Endometrium (tissue), 2 donors: Measurements from ENCODE around the gene SLC35D2.

Source experiments
- FAIRE-seq: peaks from 2 replicates; lab custom pipeline; 2012; peaks lifted over from hg19 to GRCh38; lab: Jason Lieb, UNC
- donor health status: control.
- donor health status: control.

The SLC35D2 gene

GRCh38 chr9:96383165-96383942 is at the start of gene SLC35D2:
Gene SLC35D2 (minus strand): TSS chr9:96383711. CDS start chr9:96383634, 77 bp downstream.
- FAIRE-seq, result no peak

- no peak for FAIRE-seq
These were observed 46.9 kb upstream of the SLC35D2 start for GRCh38 chr9:96430377-96430776.

DNA sequence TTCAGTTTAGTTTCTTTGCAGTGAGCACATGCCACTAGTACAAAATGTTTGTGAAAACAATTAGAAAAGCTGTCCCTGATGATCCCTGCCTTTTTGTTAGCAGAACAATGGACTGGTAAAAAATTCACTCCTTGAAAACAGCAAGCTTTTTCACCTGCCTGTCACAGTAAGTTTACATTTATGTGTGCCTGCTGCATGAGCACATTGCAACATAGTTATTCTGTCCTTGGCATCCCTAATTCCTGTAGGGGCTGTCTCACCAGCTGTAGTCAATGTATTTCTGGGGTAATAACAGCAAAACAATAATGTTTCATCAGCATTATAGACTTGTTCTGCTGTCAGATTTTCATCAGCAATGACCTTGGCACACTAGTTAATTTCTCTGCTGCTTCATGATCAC is 46.2 kb upstream of the SLC35D2 start:
- no peak for FAIRE-seq

DNA sequence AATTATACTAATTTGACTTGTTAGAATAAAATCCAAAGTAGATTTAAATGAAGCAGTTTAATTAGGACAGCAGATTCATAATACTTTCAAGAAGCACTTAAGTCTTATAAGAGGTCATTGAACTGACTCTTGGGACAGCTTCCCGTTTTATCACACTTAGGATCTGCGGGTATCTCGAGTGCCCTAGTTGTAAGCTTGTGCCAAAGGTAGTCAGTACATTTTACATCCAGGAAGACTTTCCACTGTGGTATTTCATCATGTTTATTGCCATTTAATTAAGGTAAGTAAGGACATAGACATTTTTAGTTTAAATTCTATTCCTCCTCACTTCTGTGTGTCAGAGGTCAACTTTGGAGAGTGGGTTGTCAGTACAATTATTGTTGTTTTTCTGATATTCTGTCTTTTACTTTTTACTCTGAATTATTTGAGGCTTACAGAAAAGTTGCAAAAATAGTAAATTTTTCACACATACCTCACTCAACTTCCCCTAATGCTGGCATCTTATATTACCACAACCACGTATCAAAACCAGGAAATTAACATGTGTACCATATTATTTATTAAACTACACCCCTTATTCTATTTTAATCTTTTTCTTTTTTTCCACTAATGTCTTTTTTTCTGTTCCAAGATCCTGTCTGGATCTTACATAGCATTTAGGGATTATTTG is 42.1 kb upstream of the SLC35D2 start:
- no peak for FAIRE-seq

GRCh38 chr9:96423985-96424336 is 40.5 kb upstream of the SLC35D2 start:
- FAIRE-seq, result no peak

- FAIRE-seq, result no peak
These were observed 39.9 kb upstream of the SLC35D2 start for GRCh38 chr9:96423322-96423984.

- no peak for FAIRE-seq
These were observed 37.1 kb upstream of the SLC35D2 start for GRCh38 chr9:96420468-96421219.

DNA sequence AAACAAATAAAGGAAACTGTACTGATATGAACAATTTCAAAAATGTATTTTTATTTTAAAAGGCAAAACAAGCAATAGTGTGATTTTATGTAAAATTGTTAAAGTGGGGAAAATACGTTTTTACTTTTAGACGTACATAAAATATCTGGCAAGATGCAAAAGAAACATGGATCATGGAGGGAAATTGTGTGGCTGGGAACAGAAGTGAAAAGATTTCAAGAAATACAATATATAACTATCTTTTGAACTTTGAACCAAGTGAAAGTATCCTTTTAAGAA is 36.1 kb upstream of the SLC35D2 start:
- FAIRE-seq, result no peak

DNA sequence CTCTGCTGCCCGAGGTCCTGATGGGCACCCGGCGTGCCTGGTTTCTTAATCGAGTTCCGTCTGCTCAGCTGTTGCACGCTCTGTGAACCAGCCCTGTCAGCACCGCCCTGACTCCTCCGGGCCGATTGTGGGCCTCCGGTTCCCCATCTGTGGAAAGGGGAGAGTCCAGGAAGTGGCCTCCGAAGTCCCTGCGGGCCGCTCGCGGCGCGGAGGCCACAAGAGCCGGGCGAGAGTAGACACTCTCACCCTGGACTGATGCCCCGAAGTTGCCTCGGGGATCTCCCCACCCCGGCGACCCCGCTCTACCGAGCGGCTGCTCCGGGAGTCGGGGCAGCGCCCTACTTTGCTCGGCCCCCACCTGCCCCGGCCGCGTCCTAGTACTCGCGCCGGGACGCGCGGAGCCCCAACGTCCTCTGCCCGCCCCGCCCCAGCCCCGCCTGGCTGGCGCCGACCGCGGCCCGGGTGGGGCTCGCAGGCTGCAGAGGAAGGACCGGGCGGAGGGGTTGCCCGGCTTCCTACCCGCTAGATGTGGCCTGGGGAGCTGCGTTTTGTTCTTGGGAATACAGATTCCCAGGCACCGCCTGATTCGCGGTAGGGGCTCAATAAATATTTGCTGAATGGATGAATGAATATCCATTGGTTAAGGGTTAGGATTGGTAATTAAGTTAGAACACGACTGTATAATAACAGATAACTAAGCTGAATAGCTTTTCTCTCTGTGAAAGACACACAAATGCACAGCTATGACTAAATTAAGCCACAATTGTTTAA is 35.6 kb upstream of the SLC35D2 start:
- no peak for FAIRE-seq

DNA sequence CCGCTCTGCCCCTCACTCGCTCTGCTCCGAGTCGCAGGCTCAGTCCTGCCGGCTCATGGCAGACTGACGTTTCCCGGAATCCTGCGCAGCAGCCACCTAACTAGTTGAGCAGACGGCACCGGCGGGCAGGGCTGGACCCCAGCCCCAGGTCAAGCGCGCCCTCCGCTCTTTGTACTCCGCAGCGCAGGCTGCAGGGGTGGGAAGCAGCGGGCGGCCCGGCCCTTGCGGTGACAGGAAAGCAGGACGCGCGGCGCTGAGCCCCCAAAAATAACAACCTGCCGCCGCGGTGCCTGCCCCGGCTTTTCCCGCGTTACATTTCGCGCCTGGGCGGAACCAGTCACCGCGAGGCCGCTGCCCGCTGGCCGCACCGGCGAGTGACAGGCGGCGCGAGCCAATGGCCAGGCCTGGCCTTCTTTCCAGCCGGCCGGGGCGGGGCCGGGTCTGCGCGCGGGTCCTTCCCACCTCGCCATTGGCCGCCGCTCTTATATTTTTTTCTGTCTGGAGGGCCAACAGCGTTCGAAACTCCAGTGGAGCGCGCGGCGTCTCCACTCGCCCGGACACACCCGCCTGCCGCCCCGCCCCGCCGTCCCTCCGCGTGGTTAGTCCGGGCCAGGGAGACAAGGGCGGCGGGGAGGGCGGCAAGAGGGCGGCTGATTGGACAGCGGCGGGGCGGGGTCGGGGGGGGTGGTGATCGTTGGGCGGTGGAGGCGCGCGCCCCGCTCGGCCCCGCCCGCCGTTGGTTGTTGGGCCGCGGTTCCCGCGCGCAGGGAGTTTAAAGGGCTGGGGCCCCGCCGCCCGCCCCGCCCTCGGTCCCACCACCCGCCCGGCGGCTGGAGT is 34.8 kb upstream of the SLC35D2 start, which contains the start of gene ZNF367:
TSS of gene ZNF367 (minus strand) at position 288 of the 837 bp plus-strand sequence. CDS start 338 bp downstream, outside the sequence.
- no peak for FAIRE-seq

- no peak for FAIRE-seq
These were observed 34.2 kb upstream of the SLC35D2 start for GRCh38 chr9:96417661-96418082.

DNA sequence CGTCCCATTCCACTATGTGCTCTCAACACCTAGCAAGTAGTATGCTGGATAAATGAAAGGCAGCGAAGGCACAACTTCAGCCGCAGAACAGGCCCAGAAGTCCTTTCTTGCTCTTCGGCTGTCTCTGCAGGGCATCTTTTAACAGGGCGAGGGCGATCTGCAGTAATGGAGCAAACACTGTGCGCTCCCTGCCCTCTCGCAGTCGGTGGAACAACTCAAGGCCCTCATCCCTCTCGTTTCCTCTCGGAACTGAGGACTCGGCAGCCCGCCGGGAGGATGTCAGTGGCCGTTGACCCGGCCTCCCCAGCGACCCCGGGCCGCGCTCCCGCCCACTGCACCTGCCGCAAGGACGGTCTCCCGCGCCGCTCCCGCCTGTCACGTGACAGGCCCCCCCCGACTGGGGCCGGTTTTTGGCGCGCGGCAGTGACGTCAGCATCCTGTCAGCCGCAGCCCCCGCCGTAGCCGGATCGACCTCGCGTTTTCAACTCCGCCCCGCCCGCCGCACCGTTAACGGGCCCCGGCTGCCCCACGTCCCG is 33.6 kb upstream of the SLC35D2 start:
- FAIRE-seq, result no peak

GRCh38 chr9:96413302-96414221 is 30.1 kb upstream of the SLC35D2 start:
- no peak for FAIRE-seq

GRCh38 chr9:96412174-96412913 is 28.8 kb upstream of the SLC35D2 start:
- FAIRE-seq, result no peak

- FAIRE-seq, result no peak
These were observed 27.8 kb upstream of the SLC35D2 start for GRCh38 chr9:96411129-96411838.

GRCh38 chr9:96408409-96409280 is 25.1 kb upstream of the SLC35D2 start:
- FAIRE-seq, result no peak
